ENCODE data around the gene CBL.

- TF ChIP-seq EZH2 (IDR thresholded peaks at IDR 0.05; ENCODE audit: borderline replicate concordance, low read length) = no peak
- TF ChIP-seq CTCF (conservative IDR thresholded peaks at IDR 0.05 in 1 of 2, IDR thresholded peaks at IDR 0.05 in 1 of 2; ENCODE audit: extremely low read depth in 1 of 2, insufficient read depth in 1 of 2, low read depth in 1 of 2, low read length in 2 of 2) = no peak
Observed at GRCh38 chr11:119158467-119158866, 47.7 kb upstream of the CBL start.
